Smooth muscle cell of the pulmonary artery (primary cell): ENCODE results near the gene CDH24. TPM values are rescaled to one million over a fixed set of nuclear protein-coding genes. Genes with fewer than 3 reads are reported as not detected.

Experiments used
- total RNA-seq: library from RNA; depleted of rRNA; stranded (reverse); fragments of >200 nt; gene quantifications from 2 replicates; pipeline ENCODE4 v1.2.3, GENCODE V29; 2014

CDH24 gene, protein sequence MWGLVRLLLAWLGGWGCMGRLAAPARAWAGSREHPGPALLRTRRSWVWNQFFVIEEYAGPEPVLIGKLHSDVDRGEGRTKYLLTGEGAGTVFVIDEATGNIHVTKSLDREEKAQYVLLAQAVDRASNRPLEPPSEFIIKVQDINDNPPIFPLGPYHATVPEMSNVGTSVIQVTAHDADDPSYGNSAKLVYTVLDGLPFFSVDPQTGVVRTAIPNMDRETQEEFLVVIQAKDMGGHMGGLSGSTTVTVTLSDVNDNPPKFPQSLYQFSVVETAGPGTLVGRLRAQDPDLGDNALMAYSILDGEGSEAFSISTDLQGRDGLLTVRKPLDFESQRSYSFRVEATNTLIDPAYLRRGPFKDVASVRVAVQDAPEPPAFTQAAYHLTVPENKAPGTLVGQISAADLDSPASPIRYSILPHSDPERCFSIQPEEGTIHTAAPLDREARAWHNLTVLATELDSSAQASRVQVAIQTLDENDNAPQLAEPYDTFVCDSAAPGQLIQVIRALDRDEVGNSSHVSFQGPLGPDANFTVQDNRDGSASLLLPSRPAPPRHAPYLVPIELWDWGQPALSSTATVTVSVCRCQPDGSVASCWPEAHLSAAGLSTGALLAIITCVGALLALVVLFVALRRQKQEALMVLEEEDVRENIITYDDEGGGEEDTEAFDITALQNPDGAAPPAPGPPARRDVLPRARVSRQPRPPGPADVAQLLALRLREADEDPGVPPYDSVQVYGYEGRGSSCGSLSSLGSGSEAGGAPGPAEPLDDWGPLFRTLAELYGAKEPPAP
- total RNA-seq, result 5.0 and 5.1 TPM in 2 replicates

DNA sequence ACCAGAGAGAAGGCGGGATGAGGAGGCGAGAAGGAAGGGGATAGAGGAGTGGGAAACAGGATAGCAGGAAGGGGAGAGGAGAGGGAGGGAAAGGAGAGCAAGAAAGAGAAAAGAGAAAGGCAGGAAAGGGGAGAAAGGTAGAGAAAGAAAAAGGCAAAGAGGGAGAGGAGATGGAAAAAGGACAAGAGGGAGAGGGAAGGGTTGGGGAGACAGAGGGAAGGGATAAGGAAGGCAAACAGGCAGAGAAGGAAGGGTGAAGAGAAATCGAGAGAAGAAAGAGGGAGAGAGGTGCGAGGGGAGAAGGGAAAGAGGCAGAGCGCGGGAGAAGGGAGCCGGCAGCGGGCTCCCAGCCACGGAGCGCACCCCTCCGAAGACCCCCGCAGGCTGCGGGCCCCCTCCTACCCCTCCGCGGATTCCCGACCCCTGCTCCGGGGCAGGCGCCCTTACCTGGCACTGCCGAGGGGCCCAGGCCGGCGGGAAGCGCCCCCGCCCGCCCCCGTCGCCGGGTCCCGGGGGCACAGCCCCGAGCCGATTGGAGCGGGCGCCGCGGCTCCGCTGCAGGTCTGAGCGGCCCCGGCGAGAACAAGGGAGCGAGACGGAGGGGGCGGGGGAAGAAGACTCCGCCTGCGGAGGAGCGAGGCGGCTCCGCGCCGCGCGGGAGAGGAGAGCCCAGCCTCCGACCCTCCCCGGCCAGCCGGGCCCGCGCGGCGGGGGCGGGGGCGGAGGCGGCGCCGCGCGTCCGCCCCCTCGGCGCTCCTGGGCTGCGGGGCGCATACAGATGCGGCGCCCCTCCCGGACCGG is at the start of gene CDH24:
CDH24 (minus strand) TSS at position 565 of the 801 bp plus-strand sequence. CDS start 1,787 bp downstream, outside the sequence.

DNA sequence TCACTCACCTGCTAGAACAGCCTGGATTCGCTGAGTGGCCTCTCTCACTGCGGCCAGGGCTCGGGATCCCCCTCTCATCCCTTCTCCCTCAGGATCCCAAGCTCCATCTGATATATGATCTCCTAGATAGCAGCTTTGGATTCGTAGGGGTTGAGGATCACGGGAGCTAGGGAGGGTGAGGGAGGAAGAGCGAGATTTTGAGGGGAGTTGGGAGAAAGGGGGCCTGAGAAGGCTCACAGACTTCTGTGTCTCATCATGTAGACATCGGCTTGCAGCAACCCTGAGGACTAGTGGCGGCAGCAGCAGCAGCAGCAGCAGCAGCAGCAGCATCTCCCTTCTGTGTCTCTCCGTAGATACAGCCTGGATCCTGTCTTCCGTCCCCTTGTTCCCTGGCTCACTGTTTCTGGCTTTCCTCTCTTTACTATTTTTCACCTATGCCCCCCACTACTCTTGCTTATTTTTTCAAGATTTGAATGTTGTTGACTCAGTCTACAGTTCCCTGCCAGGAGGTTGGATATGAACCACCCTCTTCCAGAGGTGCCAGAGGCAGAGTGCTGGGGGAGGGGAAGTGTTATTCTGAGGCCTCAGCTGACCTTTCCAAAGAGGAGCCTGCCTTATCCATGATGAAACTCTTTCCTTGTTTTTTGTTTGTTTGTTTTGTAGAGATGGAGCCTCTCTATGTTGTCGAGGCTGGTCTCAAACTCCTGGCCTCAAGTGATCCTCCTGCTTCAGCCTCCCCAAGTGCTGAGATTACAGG is 47.4 kb upstream of the CDH24 start, which contains the start of gene CIROP:
CIROP (minus strand) TSS at position 399 of the 757 bp plus-strand sequence; CDS start at position 330, 69 bp downstream.

DNA sequence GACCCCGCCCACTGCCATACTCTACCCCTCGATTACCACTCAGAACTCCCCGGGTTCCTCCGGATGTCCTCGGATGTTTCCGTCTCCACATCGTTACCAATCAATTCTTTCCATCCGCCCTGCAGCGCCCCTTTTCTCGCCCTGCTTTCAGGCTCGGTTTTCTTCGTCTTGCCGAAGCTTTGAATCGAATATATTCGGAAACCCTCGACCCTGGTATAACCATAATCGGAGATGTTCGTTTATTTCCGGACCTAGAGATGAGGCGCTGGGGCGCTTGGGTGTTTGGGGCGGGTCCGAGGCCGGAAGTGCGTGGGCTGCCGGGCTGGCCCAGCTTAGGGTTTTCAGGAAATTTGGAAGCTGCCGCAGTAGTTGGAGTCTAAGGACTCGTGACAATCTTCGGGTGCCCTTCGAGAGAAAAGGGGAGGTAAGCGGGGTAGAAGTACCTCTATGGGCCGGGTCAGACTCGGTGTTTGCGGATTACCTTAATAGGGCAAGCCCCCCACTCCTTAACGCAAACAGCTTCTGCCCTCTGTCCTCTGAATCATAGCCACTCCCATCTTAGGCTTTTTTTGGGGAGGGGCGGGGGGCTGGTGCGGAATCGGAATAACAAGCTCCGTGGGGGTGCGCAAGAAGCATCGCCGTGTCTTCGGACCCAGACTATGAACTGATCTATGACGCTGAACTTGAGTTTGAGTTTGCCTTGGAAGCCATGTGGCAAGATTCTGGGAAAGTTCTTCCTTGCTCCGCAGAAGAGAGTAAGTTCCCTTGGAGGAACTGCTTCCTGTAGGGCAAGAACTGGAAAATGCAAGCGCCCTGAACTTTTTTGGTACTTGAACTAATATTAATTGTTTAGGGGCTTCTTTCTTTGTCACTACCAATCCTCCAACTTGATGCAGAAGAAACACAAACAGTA is 38.1 kb upstream of the CDH24 start, which contains the start of gene C14orf119:
C14orf119 (plus strand) TSS at position 310 of the 913 bp plus-strand sequence. CDS start 2,154 bp downstream, outside the sequence.

DNA sequence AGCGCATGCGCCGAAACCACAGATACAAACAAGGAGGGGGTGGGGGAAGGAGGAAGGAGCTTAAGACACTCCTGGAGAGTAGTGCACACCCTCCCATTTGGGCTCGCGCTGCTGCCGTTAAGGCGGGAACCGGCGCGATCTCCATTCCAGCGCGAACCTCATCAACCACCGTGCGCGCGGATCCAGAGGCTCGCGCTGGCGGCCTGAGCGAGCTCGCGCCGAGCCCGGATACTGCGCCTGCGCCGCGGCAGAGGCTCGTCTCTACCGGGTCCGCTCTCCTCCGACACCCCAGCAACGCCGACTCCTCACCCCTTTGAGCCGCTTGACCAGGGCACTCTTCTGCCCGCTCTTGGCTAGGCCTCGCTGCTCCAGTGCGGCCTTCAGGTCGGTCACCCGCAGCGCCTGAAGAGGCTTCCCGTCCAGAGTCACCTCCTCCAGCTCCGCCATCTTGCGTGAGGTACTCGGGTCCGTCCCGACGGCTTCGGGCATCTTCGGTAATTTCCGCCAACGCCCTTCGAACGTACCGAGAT is 37.4 kb upstream of the CDH24 start, which contains the start of gene ACIN1:
ACIN1 (minus strand) TSS at position 471 of the 530 bp plus-strand sequence; CDS start at position 447, 24 bp downstream.

DNA sequence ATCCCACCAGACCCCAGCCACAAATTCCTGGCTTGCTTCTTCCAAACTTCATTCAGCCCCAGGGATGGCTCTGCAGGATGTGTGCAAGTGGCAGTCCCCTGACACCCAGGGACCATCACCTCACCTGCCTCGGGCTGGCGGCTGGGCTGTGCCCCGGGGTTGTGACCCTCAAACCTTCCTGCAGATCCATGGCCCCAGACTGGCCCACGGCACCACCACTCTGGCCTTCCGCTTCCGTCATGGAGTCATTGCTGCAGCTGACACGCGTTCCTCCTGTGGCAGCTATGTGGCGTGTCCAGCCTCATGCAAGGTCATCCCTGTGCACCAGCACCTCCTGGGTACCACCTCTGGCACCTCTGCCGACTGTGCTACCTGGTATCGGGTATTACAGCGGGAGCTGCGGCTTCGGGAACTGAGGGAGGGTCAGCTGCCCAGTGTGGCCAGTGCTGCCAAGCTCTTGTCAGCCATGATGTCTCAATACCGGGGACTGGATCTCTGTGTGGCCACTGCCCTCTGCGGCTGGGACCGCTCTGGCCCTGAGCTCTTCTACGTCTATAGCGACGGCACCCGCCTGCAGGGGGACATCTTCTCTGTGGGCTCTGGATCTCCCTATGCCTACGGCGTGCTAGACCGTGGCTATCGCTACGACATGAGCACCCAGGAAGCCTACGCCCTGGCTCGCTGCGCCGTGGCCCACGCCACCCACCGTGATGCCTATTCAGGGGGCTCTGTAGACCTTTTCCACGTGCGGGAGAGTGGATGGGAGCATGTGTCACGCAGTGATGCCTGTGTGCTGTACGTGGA is 15.0 kb downstream of the CDH24 start, which contains the start of gene PSMB11:
PSMB11 (plus strand) TSS at position 51 of the 804 bp plus-strand sequence; CDS start at position 65, 14 bp downstream.

DNA sequence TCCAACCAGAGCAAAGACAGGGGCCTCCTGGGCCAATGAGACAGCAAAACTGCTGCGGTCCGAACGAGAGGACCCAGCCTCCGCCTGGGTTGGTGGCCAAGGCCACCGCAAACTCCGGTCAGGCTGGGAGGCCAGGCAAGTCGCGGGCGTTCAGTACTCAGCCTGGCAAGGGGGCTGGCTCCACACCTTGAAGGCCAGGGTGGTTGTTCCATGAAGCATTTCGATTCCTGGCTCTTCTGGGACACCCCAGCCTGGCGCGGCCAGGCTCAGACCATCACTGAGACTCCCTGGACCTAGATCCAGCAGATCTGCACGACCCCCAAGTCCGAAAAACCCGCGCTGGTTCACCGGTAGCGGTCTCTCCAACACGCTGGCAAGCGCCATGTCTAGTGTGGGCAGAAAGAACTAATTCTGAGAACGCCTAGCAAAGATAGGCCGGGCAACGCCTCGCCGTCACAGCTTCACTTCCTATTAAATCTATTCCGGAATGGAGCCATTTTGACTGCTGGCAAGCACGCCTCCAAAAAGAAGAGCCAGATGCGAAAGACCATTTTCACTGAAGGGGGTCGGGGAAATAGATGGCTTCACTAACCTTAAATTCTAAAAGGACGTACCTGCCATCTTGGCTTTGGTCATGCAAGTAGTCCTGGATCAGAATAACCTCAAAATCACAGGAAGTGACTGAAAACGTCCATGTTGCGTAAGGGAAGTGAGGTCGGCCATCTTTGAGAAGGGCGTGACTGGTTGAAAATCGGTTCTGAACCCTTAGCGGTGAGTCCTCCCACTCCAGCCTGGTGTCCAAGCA is 22.6 kb downstream of the CDH24 start, which contains the start of gene PSMB5:
PSMB5 (minus strand) TSS at position 403 of the 805 bp plus-strand sequence; CDS start at position 384, 19 bp downstream.

DNA sequence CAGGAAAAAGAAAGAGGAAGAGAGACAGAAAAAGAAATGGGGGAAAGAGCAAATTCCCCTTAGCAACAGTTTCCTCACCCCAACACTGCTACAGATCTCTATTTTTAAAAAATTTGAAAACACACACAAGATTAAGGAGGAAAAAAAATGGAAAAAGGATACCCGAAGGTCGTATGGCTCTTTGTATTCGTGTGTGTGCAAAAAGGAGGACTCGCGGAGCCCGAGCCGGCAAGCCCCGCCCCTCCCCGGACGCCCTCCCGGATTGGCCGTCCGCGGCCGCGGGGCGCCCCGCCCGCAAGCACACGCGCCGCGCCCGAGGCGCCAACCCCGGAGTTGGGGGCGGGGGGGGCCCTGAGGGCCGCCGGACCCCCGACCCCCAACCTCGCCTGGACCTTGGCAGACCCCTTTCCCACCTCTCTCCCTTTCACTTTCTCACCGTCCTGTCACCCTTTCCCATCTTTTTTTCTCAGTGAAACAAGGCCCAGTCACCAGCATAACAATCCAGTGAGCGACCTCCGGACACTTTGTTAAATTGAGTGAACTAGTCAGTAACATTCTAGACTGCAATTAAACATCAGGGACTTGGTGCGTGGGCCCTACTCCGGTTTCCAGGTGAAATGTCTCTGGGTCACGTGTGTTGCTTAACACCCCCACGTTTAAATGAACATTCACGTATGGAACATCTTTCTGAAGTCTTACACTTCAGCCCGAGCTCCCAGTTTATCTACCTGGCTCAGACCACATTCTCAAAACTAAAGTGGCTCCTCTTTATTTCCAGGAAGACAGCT is 47.2 kb downstream of the CDH24 start, which contains the start of gene C14orf93:
C14orf93 (minus strand) TSS at position 205 of the 788 bp plus-strand sequence. CDS start 11,120 bp downstream, outside the sequence.

Other genes with a start within 250 kb of the CDH24 start
- 3.4 and 34.2 TPM in 2 replicates for gene SLC7A7, start 242.1 kb downstream of the CDH24 start, total RNA-seq
- 27.4 and 27.9 TPM in 2 replicates for gene MRPL52, start 227.6 kb downstream of the CDH24 start, total RNA-seq
- 445 and 1,032 TPM in 2 replicates for gene MMP14, start 220.9 kb downstream of the CDH24 start, total RNA-seq
- gene LRP10, start 185.8 kb downstream of the CDH24 start, total RNA-seq, result 262 and 319 TPM in 2 replicates
- 0.07 and 0.13 TPM in 2 replicates for gene REM2, start 174.3 kb downstream of the CDH24 start, total RNA-seq
- gene RBM23, start 138.4 kb downstream of the CDH24 start, total RNA-seq, result 47.0 and 52.3 TPM in 2 replicates
- 47.2 and 51.7 TPM in 2 replicates for gene PRMT5, start 128.1 kb downstream of the CDH24 start, total RNA-seq
- 22.2 and 30.2 TPM in 2 replicates for gene HAUS4, start 100.4 kb downstream of the CDH24 start, total RNA-seq
- gene AJUBA, start 75.0 kb downstream of the CDH24 start, total RNA-seq, result 43.2 and 61.2 TPM in 2 replicates
- gene C14orf93, start 47.4 kb downstream of the CDH24 start, total RNA-seq, result 10.2 and 12.7 TPM in 2 replicates
- 174 and 207 TPM in 2 replicates for gene PSMB5, start 22.6 kb downstream of the CDH24 start, total RNA-seq
- not detected in 2 replicates for gene PSMB11, start 15.3 kb downstream of the CDH24 start, total RNA-seq
- 67.6 and 71.1 TPM in 2 replicates for gene ACIN1, start 37.6 kb upstream of the CDH24 start, total RNA-seq
- gene C14orf119, start 38.0 kb upstream of the CDH24 start, total RNA-seq, result 58.3 and 60.9 TPM in 2 replicates
- gene CIROP, start 47.5 kb upstream of the CDH24 start, total RNA-seq, result 0.13 TPM in 1 of 2 replicates, not detected in the other
- gene CEBPE, start 61.7 kb upstream of the CDH24 start, total RNA-seq, result not detected in 2 replicates
- 8.0 and 8.6 TPM in 2 replicates for gene SLC7A8, start 126.1 kb upstream of the CDH24 start, total RNA-seq
- not detected in 2 replicates for gene RNF212B, start 180.4 kb upstream of the CDH24 start, total RNA-seq
- 4.2 and 6.4 TPM in 2 replicates for gene HOMEZ, start 228.6 kb upstream of the CDH24 start, total RNA-seq
- gene PPP1R3E, start 245.3 kb upstream of the CDH24 start, total RNA-seq, result 3.9 and 5.0 TPM in 2 replicates
- gene BCL2L2, start 249.3 kb upstream of the CDH24 start, total RNA-seq, result 31.4 and 31.5 TPM in 2 replicates